Measurements from ENCODE around the gene C1QTNF3. TPM values are rescaled to one million over a fixed set of nuclear protein-coding genes. Genes with fewer than 3 reads are reported as not detected.

C1QTNF3 gene
- total RNA-seq, 1 experiment from 2014 or later: 0.69 TPM

DNA sequence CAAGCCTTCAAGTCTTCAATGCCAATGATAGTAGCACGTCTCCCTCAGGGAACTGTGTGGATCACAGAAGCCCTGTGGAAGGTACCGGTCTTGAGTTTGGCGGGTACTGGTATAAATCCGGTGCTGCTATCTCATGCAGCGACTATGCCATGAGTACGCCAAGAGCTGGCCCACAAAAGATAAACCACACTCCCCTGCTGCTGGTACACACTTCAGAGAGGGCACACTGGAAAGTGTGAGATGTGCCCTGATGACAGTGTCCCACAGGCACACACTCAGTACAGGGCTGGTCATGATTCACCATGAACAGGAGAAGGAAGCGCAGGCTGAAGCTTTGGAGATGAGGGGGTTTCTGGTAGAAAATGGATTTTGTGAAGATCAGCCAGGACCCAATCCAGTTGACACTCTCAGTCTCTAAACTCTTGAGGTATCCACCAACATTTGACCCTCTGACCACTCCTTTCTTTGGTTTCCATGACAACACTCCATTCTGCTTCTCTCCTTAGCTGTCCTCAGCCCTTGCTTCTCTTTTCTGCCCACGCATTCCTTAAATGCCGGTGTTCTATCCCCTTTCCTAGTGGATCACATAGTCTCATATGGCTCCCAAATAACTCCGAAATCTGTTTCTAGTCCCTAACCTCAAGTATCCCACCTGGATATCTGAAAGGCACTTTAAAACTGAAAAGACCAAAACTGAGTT, 40.2 kb downstream of the C1QTNF3 start:
- no peak for DNase-seq (ENCODE audit: extremely low read depth, low read depth)

GRCh38 chr5:34001241-34001841, 41.7 kb downstream of the C1QTNF3 start:
- no peak for DNase-seq (ENCODE audit: extremely low read depth, low read depth)

- no peak for DNase-seq (ENCODE audit: extremely low read depth, low read depth)
These were observed 43.0 kb downstream of the C1QTNF3 start for GRCh38 chr5:33999978-34000377.

DNA sequence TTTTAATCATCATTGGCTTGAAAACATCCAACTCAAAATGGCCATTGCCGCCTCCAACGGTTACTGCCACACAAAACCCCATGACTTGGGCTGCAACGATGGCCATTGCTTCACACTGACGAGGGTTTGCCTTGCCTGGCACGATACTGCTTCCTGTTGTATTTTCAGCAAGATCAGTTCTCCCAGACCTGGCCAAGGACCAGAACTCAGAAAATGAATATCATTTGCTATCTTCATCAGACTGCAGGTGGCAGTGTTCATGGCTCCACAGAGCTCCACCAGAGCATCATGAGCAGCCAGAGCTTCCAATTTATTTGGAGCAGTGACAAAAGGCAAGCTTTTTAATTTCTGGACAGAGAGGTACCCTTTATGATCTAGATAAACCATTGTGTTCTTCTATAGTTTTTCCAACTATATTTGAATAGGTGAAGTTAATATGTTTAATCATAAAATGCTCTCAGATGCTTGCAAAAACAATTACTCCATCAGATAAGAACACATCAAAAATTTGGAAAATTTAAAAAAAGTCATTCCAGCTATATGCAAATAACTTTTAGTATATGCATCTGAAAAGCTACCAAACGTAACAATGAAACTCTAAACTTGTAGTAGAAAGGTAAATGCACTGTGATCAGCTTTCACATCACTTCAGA, 45.6 kb downstream of the C1QTNF3 start:
- DNase-seq (ENCODE audit: extremely low read depth, low read depth): peak; percentile 53

DNA sequence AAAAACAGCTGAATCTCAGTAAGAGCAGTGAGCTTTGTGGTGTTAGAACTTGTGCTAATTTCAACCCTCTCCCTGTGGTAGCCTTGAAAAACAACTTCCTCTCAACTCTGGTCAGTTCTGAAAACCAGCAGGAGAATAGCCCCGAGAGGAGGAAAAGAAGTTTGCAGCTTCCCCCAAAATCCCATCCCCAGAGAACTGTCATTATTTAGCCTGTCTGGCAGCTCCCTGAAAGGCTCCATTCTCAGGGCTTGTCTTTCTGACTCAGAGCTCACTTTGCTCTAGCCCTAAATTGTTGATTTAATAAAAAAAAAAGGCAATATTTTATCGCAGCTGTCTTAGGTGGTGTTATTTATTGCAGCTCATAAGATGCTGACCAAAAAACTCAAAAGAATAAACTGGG, 47.1 kb downstream of the C1QTNF3 start:
- no peak for DNase-seq (ENCODE audit: extremely low read depth, low read depth)

- no peak for DNase-seq (ENCODE audit: extremely low read depth, low read depth)
These were observed 48.2 kb downstream of the C1QTNF3 start for GRCh38 chr5:33994845-33995244.

- no peak for DNase-seq (ENCODE audit: extremely low read depth, low read depth)
These were observed 50.1 kb downstream of the C1QTNF3 start for GRCh38 chr5:33992864-33993263.

GRCh38 chr5:33985447-33985846, 57.6 kb downstream of the C1QTNF3 start:
- no peak for DNase-seq (ENCODE audit: extremely low read depth, low read depth)

GRCh38 chr5:33984671-33985124, 58.3 kb downstream of the C1QTNF3 start, which contains the start of gene SLC45A2:
Gene SLC45A2 (minus strand): TSS chr5:33984693. CDS start chr5:33984583, 110 bp downstream.
- no peak for DNase-seq (ENCODE audit: extremely low read depth, low read depth)

DNA sequence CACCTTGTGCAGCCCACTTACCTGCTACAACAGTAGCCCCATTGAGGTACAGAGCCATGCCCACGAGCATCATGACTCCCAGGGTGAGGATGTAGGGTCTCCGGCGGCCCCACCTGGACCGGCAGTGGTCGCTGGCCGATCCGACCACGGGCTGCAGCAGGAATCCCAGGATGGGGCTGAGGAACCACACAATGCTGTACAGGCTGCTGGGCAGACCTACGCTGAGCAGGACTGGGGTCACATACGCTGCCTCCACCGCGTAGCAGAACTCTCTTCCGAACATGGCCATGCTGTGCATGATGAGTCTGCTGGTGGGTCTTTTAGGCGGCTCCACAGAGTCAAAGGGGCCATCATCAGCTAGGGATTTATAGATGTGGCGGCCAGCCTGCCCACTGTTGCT, 58.8 kb downstream of the C1QTNF3 start:
- no peak for DNase-seq (ENCODE audit: extremely low read depth, low read depth)

GRCh38 chr5:33981408-33982162, 61.4 kb downstream of the C1QTNF3 start:
- DNase-seq (ENCODE audit: extremely low read depth, low read depth): no peak

GRCh38 chr5:33980030-33980429, 63.0 kb downstream of the C1QTNF3 start:
- DNase-seq (ENCODE audit: extremely low read depth, low read depth): no peak

DNA sequence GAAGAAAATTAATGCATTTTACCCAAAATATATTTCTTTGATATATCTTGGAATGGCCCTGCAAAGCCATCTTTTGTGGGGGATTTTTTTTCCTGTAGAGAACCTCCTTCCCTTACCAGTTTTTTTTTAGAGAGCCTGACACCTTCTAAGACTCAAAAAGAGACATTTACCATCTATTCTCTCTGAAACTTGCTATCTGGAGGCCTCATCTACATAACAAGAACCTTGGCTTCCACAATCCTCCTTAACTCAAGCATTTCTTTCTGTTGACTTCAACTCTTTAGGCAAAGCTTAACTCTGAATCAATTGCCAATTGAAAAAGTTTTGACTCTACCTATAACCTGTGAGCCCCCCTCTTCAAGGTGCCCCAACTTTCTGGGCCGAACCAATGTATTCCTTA, 64.7 kb downstream of the C1QTNF3 start:
- no peak for DNase-seq (ENCODE audit: extremely low read depth, low read depth)

DNA sequence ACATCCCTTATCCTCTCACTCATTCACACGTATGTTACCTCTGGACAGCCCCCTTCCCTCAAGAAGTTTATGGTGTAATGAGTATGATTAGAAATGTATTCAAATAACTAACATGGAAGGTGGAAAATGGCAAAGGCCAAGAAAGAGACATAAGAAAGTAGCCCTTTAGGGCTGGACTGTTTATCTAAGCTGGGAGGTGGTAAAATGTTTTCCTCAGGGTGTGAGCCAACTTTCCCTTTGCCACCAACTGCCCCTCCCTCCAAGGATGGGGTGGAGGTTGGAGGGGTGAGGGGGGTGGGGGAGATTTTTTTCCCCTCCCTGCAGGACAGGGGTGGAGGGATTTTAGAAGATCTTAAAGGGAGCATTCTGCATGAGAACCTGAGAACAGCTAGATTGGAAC, 66.7 kb downstream of the C1QTNF3 start:
- no peak for DNase-seq (ENCODE audit: extremely low read depth, low read depth)

GRCh38 chr5:33975852-33976251, 67.2 kb downstream of the C1QTNF3 start:
- DNase-seq (ENCODE audit: extremely low read depth, low read depth): no peak

DNA sequence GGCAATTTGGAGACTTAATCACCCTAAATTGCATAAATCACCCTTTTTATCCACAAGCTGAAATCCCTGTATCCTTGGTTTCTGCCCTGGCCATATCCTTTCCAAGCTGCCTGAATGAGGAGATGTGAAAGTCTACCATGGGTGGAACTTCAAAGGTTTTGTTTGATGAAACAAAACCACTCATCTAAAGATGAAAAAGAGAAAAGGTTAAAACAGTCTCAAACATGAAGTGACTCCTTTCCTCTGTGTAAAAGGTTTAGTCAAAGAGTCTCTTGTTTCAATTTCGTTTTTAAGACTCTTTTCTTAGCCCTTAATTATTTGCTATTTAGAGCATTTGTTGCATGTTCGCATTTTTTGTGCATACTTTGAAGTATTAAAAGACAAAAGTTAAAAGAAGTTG, 69.7 kb downstream of the C1QTNF3 start:
- DNase-seq (ENCODE audit: extremely low read depth, low read depth): no peak

- peak; percentile 20 for DNase-seq (ENCODE audit: extremely low read depth, low read depth)
These were observed 73.2 kb downstream of the C1QTNF3 start for GRCh38 chr5:33969572-33970452.

GRCh38 chr5:33968211-33969005, 74.6 kb downstream of the C1QTNF3 start:
- no peak for DNase-seq (ENCODE audit: extremely low read depth, low read depth)

All from NCI-H460 (cell line).